ENCODE results near the gene GPC6. TPM values are rescaled to one million over a fixed set of nuclear protein-coding genes. Genes with fewer than 3 reads are reported as not detected.

The GPC6 gene
- total RNA-seq, 1 donor from 2014 or later = 13.8 TPM

GRCh38 chr13:94269557-94269956, 1043.0 kb downstream of the GPC6 start:
- TF ChIP-seq POLR2A (IDR thresholded peaks at IDR 0.05) (no peak), POLR2AphosphoS5 (IDR thresholded peaks at IDR 0.05; ENCODE audit: insufficient read depth in 1 of 2, low read depth in 1 of 2) (no peak)
- TF ChIP-seq, protein P1, sequence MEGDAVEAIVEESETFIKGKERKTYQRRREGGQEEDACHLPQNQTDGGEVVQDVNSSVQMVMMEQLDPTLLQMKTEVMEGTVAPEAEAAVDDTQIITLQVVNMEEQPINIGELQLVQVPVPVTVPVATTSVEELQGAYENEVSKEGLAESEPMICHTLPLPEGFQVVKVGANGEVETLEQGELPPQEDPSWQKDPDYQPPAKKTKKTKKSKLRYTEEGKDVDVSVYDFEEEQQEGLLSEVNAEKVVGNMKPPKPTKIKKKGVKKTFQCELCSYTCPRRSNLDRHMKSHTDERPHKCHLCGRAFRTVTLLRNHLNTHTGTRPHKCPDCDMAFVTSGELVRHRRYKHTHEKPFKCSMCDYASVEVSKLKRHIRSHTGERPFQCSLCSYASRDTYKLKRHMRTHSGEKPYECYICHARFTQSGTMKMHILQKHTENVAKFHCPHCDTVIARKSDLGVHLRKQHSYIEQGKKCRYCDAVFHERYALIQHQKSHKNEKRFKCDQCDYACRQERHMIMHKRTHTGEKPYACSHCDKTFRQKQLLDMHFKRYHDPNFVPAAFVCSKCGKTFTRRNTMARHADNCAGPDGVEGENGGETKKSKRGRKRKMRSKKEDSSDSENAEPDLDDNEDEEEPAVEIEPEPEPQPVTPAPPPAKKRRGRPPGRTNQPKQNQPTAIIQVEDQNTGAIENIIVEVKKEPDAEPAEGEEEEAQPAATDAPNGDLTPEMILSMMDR (IDR thresholded peaks at IDR 0.05) = no peak
- no peak overlapping the region for H3K27ac ChIP-seq
- no peak for DNase-seq (ENCODE audit: extremely low spot score in 2 of 2)

DNA sequence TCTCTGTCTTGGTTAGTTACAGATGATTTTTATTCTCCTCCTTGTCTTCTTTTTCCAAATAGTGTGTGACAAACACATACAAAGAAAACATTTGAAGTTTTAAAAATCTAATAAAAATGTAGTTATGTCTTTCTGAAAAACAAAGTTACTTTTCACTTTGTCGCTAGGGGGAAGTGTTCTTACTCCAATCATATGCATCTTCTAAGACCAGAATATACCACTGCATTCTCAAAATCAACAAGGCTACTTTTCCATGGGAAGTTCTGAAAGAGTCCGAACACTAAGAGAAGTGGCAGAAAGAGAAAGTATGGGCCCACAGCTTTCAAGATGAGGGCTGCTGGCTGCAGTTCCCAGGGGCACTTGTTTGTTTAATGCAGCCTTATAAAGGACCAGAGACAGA, 1043.9 kb downstream of the GPC6 start:
- Histone ChIP-seq H3K9me3 (no peaks in the 10 kb centered on the region), H3K36me3 (no peaks in the 10 kb centered on the region), H3K27me3 (no peaks in the 10 kb centered on the region), H3K27ac (no peak overlapping the region), H3K4me3 (no peak overlapping the region), H3K4me1 (no peaks in the 10 kb centered on the region)
- intact Hi-C loops (cut with DNase I) = no loop called here
- DNase-seq (ENCODE audit: extremely low spot score in 2 of 2) = no peak
- TF ChIP-seq POLR2AphosphoS5 (IDR thresholded peaks at IDR 0.05; ENCODE audit: insufficient read depth in 1 of 2, low read depth in 1 of 2) (no peak), POLR2A (IDR thresholded peaks at IDR 0.05) (no peak)
- TF ChIP-seq, protein P1 (IDR thresholded peaks at IDR 0.05) = no peak

More at GRCh38 chr13:94269557-94269956, 1043.0 kb downstream of the GPC6 start:
- Histone ChIP-seq H3K4me3 (no peak overlapping the region), H3K9me3 (no peaks in the 10 kb centered on the region), H3K27me3 (no peaks in the 10 kb centered on the region), H3K36me3 (no peaks in the 10 kb centered on the region), H3K4me1 (no peaks in the 10 kb centered on the region)
- intact Hi-C loops (cut with DNase I) = no loop called here

- no peak overlapping the region for H3K4me3 ChIP-seq
- intact Hi-C loops (cut with DNase I) = no loop called here
- H3K36me3 ChIP-seq = no peaks in the 10 kb centered on the region
- TF ChIP-seq, protein P1 (IDR thresholded peaks at IDR 0.05) = no peak
- TF ChIP-seq POLR2A (IDR thresholded peaks at IDR 0.05) (no peak), POLR2AphosphoS5 (IDR thresholded peaks at IDR 0.05; ENCODE audit: insufficient read depth in 1 of 2, low read depth in 1 of 2) (no peak)
- H3K27me3 ChIP-seq = no peaks in the 10 kb centered on the region
- no peak for DNase-seq (ENCODE audit: extremely low spot score in 2 of 2)
- no peaks in the 10 kb centered on the region for H3K4me1 ChIP-seq
- H3K9me3 ChIP-seq = no peaks in the 10 kb centered on the region
- H3K27ac ChIP-seq = no peak overlapping the region
Measured at GRCh38 chr13:94272038-94272437, 1045.4 kb downstream of the GPC6 start.

DNA sequence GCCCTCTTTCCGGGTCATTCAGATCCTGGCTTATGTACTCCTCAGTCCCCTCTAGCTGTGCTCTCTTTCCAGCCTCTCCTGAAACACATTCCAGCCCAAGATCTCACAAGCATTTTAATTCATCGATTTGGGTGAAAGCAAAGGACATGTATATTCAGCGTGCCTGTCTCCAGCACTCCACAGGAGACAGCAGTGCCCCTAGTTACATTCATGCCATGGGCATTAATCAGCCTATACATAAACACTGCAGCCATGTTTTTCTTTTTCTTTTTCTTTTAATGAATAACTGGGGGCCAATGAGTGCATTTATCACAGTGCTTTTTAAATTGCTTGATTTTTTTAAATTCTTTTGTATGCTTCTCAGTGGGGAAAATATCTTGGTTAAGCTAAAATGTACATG, 1053.7 kb downstream of the GPC6 start:
- intact Hi-C loops (cut with DNase I) = no loop called here
- no peaks in the 10 kb centered on the region for H3K36me3 ChIP-seq

DNA sequence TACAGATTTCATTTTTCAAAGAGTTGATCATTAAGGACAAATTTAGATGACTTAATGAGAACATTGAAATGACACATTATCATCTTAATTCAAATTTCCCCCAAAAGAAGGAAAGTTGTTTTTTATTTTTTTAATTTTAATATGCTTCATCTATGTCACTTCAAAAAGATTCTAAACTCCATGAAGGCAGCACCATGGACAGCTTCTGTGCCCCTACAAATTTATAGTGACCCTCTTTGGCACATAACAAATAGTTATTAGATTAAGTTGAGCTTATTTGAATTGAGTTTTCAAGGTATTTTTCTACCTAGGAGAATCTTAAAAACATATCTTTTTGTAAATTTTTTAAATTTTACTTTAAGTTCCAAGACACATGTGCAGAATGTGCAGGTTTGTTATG, 1054.2 kb downstream of the GPC6 start:
- TF ChIP-seq POLR2AphosphoS5 (IDR thresholded peaks at IDR 0.05; ENCODE audit: insufficient read depth in 1 of 2, low read depth in 1 of 2) (no peak), POLR2A (IDR thresholded peaks at IDR 0.05) (no peak)
- TF ChIP-seq, protein P1 (IDR thresholded peaks at IDR 0.05) = no peak
- Histone ChIP-seq H3K4me3 (no peak overlapping the region), H3K4me1 (no peaks in the 10 kb centered on the region), H3K9me3 (no peaks in the 10 kb centered on the region), H3K27ac (no peak overlapping the region), H3K36me3 (no peaks in the 10 kb centered on the region), H3K27me3 (no peaks in the 10 kb centered on the region)
- DNase-seq (ENCODE audit: extremely low spot score in 2 of 2) = no peak
- intact Hi-C loops (cut with DNase I) = no loop called here

More for the DNA sequence above, 1053.7 kb downstream of the GPC6 start:
- Histone ChIP-seq H3K4me1 (no peaks in the 10 kb centered on the region), H3K27ac (no peak overlapping the region), H3K4me3 (no peak overlapping the region), H3K27me3 (no peaks in the 10 kb centered on the region), H3K9me3 (no peaks in the 10 kb centered on the region)
- no peak for TF ChIP-seq POLR2AphosphoS5 (IDR thresholded peaks at IDR 0.05; ENCODE audit: insufficient read depth in 1 of 2, low read depth in 1 of 2)
- TF ChIP-seq, protein P1 (IDR thresholded peaks at IDR 0.05) = no peak
- DNase-seq (ENCODE audit: extremely low spot score in 2 of 2) = no peak

Data from vagina (tissue), 2 donors.